ENCODE results near the gene NUDT4.

The NUDT4 gene

GRCh38 chr12:93413064-93413463 lies 35.3 kb downstream of the NUDT4 start:
- no peak for DNase-seq (ENCODE audit: low read depth)
- no peak overlapping the region for H3K4me3 ChIP-seq (ENCODE audit: low read length)
- TF ChIP-seq CTCF (conservative IDR thresholded peaks at IDR 0.05; ENCODE audit: low read length): no peak

GRCh38 chr12:93415723-93416464 lies 38.2 kb downstream of the NUDT4 start:
- DNase-seq (ENCODE audit: low read depth): peak; percentile 71
- H3K4me3 ChIP-seq (ENCODE audit: low read length): peak overlapping the region; percentile 12; the same call in 1 of the 2 replicates
- TF ChIP-seq CTCF (conservative IDR thresholded peaks at IDR 0.05; ENCODE audit: low read length): no peak

GRCh38 chr12:93417967-93418480 lies 40.3 kb downstream of the NUDT4 start:
- DNase-seq (ENCODE audit: low read depth): no peak
- TF ChIP-seq CTCF (conservative IDR thresholded peaks at IDR 0.05; ENCODE audit: low read length): no peak
- no peak overlapping the region for H3K4me3 ChIP-seq (ENCODE audit: low read length)

DNA sequence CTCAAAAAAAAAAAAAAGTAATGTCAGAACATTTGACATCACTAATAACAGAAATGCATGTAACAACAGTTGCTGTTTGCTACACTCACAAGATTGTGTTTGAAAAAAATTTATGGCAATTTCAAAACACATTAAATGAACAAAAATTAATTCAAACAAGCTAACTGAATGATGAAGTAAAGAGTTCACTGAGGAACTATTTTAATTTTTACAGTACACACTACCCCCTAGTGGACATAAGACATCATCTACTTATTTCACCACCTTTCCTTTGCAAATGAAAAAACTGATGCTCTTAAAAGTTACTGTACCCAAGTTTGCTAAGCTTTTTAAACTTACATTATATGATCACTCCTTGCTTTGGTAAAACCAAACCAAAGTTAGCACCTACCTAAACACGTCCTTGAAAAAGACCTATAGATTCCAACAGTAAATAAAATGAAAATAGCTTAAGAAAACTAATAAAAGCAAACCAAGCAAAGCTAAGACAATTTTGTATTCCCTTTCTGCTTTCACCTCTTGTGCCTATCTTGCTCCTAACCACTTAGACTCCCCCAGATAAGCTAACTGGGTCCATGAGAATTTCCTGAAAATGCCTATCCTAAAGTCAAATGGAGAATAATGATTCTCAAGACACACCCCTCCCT lies 41.8 kb downstream of the NUDT4 start:
- TF ChIP-seq CTCF (conservative IDR thresholded peaks at IDR 0.05; ENCODE audit: low read length): peak; percentile 66
- H3K4me3 ChIP-seq (ENCODE audit: low read length): 0 out of 2 replicates have a peak overlapping the region, but pooled peaks have one; percentile 3
- DNase-seq (ENCODE audit: low read depth): peak; percentile 74

- TF ChIP-seq CTCF (conservative IDR thresholded peaks at IDR 0.05; ENCODE audit: low read length): no peak
- H3K4me3 ChIP-seq (ENCODE audit: low read length): no peak overlapping the region
- DNase-seq (ENCODE audit: low read depth): no peak
These were observed 44.3 kb downstream of the NUDT4 start for GRCh38 chr12:93422050-93422449.

DNA sequence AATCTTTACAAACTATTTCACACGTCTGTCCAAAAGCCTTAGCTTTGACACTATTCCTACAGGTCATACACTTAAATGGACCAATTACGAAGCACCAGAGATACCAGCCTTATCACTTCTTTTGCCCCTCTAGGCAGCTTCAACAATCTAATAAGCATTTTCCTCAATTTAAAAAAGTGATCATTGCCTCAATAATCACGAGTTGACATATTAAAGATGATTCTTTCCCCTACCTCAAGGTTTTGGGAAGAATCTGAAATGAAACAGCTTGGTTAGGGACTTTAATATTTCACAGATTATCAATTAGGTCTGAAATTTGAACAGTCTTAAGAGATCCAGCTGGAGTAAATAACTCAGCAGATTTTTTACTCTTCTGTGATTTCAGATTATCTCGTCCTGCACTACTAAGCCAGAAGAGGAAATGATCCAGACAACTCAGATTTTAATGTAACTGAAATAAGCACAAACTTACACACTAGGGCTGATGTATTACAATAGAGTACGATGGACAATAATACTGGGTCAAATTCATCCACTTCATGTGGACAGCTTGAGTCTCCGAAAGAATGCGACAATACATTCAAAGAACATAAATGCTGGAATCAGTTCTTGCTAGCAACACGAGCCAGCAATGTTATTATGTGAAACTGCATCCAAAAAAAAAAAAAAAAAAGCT lies 48.1 kb downstream of the NUDT4 start:
- no peak overlapping the region for H3K4me3 ChIP-seq (ENCODE audit: low read length)
- no peak for TF ChIP-seq CTCF (conservative IDR thresholded peaks at IDR 0.05; ENCODE audit: low read length)
- no peak for DNase-seq (ENCODE audit: low read depth)

Measured in AG10803 (cell line).